GM18858 (cell line): ENCODE results near the gene KIR2DL1.
"Not testable (repeated sequence)": the region's sequence is repeated elsewhere in the genome, so short reads cannot be mapped to it uniquely, and the experiment has no call there.

Experiments used
- ATAC-seq: cut with Tn5 transposase; IDR thresholded peaks from one replicate; pipeline ENCODE4 v1.9.1; 2021; ENCODE audit not compliant: unreplicated experiment

Gene KIR2DL1

GRCh38 chr19:54817670-54818536 lies 48.3 kb downstream of the KIR2DL1 start:
- no peak for ATAC-seq

DNA sequence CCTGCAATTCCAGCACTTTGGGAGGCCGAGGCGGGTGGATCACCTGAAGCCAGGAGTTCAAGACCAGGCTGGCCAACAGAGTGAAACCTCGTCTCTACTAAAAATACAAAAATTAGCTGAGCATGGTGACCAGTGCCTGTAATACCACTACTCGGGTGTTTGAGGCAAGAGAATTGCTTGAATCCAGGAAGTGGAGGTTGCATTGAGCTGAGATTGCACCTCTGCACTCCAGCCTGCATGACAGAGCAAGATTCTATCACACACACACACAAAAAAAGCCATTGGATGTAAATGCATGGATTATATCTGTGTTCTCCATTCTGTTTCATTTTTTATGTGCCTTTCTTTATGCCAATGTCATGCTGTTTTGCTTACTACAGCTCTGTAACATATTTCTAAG lies 54.8 kb downstream of the KIR2DL1 start:
- ATAC-seq = not testable (repeated sequence)

- not testable (repeated sequence) for ATAC-seq
Measured at GRCh38 chr19:54825326-54825725, 55.7 kb downstream of the KIR2DL1 start.

- ATAC-seq = not testable (repeated sequence)
Measured at GRCh38 chr19:54828064-54828463, 58.5 kb downstream of the KIR2DL1 start.

GRCh38 chr19:54832496-54832895 lies 62.9 kb downstream of the KIR2DL1 start, which contains the start of gene KIR2DS4:
KIR2DS4 (plus strand) TSS chr19:54832676.
- not testable (repeated sequence) for ATAC-seq
